ENCODE measurements around the gene NXNL1.

Gene NXNL1

DNA sequence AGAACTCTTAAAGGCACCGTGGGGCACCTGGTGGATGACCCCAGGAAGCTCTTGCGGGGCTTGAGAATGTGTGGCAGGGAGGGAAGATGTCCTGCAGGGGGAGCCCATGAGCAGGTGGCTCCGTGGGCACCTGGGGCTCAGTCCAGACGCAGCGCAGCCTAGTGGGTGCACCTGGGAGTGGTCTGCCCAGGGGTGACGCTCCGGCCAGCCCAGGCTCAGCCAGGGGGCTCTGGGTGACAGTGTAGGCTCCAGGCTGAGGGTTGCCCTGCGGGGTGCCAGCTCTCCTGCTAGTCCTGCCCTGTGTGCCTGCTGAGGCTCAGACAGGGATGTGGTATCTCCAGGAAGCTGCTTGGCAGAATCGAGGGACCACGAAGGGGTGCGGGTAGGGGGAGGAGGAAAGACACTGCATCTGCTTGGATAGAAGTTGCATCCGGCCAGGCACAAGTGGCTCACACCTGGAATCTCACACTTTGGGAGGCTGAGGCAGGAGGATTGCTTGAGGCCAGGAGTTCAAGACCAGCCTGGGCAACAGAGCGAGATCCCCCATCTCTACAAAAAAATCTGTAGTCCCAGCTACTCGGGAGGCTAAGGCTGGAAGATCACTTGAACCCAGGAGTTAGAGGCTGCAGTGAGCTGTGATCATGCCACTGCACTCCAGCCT, 35.7 kb upstream of the NXNL1 start:
- H3K36me3 ChIP-seq (ENCODE audit: control insufficient read depth, insufficient read depth, low read length) = no peaks in the 10 kb centered on the region; the same call in 1 of the 2 replicates
- peak; percentile 85 for DNase-seq (ENCODE audit: extremely low read depth, insufficient read length)

DNA sequence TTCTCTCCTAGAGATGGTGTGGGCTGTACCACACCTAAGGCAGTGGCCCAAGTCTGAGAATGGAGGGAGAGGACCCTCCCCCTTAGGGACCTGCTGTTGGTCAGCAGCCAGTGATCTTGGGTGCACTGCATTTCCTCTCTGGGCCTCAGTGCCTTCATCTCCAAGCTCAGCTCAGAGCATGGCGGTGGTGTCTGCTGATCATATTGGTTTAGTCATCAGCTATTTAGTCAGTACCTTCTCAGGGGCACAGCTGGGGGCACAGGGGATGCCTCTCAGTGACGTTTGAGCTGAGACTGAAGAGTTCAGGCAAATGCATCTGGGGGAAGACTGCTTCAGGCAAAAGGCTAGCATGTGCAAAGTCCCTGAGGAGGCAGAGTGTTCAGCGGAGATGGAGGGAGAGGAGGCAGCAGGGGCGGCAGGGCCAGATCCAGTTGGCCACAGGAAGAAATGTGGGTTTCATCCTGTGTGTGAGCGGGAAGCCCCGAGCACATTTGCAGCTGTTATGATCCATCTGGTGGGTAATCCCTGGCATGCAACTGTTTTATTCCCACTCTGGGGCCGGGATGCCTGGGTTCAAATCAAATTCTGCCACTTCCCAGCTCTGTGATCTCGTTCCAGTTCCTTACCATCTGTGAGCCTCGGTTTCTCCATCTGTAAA, 35.0 kb upstream of the NXNL1 start:
- H3K36me3 ChIP-seq (ENCODE audit: control insufficient read depth, insufficient read depth, low read length) = no peaks in the 10 kb centered on the region; the same call in 1 of the 2 replicates
- TF ChIP-seq, protein P1, sequence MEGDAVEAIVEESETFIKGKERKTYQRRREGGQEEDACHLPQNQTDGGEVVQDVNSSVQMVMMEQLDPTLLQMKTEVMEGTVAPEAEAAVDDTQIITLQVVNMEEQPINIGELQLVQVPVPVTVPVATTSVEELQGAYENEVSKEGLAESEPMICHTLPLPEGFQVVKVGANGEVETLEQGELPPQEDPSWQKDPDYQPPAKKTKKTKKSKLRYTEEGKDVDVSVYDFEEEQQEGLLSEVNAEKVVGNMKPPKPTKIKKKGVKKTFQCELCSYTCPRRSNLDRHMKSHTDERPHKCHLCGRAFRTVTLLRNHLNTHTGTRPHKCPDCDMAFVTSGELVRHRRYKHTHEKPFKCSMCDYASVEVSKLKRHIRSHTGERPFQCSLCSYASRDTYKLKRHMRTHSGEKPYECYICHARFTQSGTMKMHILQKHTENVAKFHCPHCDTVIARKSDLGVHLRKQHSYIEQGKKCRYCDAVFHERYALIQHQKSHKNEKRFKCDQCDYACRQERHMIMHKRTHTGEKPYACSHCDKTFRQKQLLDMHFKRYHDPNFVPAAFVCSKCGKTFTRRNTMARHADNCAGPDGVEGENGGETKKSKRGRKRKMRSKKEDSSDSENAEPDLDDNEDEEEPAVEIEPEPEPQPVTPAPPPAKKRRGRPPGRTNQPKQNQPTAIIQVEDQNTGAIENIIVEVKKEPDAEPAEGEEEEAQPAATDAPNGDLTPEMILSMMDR (IDR thresholded peaks at IDR 0.05; ENCODE audit: insufficient read depth, low read length, poor library complexity, severe bottlenecking) = no peak
- H3K27me3 ChIP-seq (replicated peaks; ENCODE audit: control insufficient read depth, insufficient read depth, low read length) = no peaks in the 10 kb centered on the region
- H3K4me3 ChIP-seq (replicated peaks; ENCODE audit: low read depth, low read length) = no peak overlapping the region
- DNase-seq (ENCODE audit: extremely low read depth, insufficient read length) = no peak

More for the DNA sequence above, 35.7 kb upstream of the NXNL1 start:
- H3K4me3 ChIP-seq (replicated peaks; ENCODE audit: low read depth, low read length) = no peak overlapping the region
- H3K27me3 ChIP-seq (replicated peaks; ENCODE audit: control insufficient read depth, insufficient read depth, low read length) = no peaks in the 10 kb centered on the region
- TF ChIP-seq, protein P1 (IDR thresholded peaks at IDR 0.05; ENCODE audit: insufficient read depth, low read length, poor library complexity, severe bottlenecking) = peak; percentile 100

DNA sequence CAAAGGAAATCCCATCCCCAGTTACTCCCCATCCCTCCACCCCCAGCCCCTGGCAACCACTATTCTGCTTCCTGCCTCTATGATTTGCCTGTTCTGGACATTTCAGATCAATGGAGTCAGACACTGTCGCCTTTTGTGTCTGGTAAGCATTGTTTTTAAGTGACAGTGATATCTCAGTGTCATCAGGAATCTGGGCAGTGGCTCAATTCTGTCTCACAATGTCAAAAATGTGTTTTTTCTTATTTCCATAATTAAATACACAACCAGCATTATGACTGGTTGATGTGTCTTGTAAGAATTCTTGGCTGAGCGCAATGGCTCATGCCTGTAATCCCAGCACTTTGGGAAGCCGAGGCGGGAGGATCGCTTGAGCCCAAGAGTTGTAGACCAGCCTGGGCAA, 30.6 kb upstream of the NXNL1 start:
- DNase-seq (ENCODE audit: extremely low read depth, insufficient read length) = no peak
- TF ChIP-seq, protein P1 (IDR thresholded peaks at IDR 0.05; ENCODE audit: insufficient read depth, low read length, poor library complexity, severe bottlenecking) = no peak
- no peaks in the 10 kb centered on the region for H3K27me3 ChIP-seq (replicated peaks; ENCODE audit: control insufficient read depth, insufficient read depth, low read length)

DNA sequence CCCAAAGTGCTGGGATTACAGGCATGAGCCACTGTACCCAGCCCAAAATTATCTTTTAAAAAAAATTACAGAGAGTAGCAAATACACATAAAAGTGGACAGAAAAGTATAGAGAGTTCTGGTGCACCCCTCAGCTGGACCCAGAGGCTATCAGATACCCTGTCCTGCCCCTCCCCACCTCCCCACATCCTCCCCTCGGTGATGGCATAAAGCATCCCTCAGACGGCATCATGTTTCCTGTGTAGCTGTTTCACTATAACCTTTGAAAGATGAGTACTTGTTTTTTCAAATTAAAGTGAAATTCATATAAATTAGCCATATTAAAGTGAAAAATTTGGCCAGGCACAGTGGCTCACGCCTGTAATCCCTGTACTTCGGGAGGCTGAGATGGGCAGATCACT, 29.7 kb upstream of the NXNL1 start:
- no peaks in the 10 kb centered on the region; the same call in 1 of the 2 replicates for H3K36me3 ChIP-seq (ENCODE audit: control insufficient read depth, insufficient read depth, low read length)
- TF ChIP-seq, protein P1 (IDR thresholded peaks at IDR 0.05; ENCODE audit: insufficient read depth, low read length, poor library complexity, severe bottlenecking) = no peak
- no peak for DNase-seq (ENCODE audit: extremely low read depth, insufficient read length)
- no peak overlapping the region for H3K4me3 ChIP-seq (replicated peaks; ENCODE audit: low read depth, low read length)
- no peaks in the 10 kb centered on the region for H3K27me3 ChIP-seq (replicated peaks; ENCODE audit: control insufficient read depth, insufficient read depth, low read length)

More for the DNA sequence above, 30.6 kb upstream of the NXNL1 start:
- Histone ChIP-seq H3K4me3 (replicated peaks; ENCODE audit: low read depth, low read length) (no peak overlapping the region), H3K36me3 (ENCODE audit: control insufficient read depth, insufficient read depth, low read length) (no peaks in the 10 kb centered on the region; the same call in 1 of the 2 replicates)

DNA sequence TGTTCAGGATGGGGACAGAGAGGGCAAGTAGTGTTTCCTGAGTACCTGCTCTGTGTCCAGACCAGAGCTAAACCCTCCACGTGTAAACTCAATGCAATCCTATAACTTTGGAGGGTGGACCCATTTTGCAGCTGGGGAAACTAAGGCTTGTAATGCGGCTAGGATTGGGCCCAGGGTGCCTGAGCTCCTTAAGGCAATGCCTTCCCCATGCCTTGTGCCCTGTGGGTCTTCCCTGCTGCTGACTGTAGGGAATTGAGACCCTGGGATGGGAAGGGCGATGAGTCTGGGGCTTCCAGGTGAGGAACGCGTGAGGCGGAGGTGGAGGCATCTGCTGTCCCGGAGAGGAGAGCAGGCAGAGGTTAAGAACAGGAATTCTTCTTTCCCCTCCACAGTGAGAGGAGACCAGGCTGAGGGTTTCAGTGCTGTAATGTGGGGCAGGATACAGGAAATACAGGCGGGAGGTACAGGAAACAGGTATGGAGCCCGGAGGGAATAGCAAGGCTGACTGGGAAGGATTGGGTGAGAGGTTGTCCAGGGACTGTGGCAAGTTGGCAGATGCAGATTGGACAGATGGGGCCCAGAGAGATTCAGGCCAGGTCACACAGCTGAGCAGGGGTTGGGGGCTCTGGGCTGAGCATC, 28.8 kb upstream of the NXNL1 start:
- no peaks in the 10 kb centered on the region for H3K27me3 ChIP-seq (replicated peaks; ENCODE audit: control insufficient read depth, insufficient read depth, low read length)
- TF ChIP-seq, protein P1 (IDR thresholded peaks at IDR 0.05; ENCODE audit: insufficient read depth, low read length, poor library complexity, severe bottlenecking) = no peak
- no peak for DNase-seq (ENCODE audit: extremely low read depth, insufficient read length)

More for the DNA sequence above, 28.8 kb upstream of the NXNL1 start:
- H3K4me3 ChIP-seq (replicated peaks; ENCODE audit: low read depth, low read length) = no peak overlapping the region
- no peaks in the 10 kb centered on the region; the same call in 1 of the 2 replicates for H3K36me3 ChIP-seq (ENCODE audit: control insufficient read depth, insufficient read depth, low read length)
